Endothelial cell of umbilical vein (primary cell): ENCODE data around the gene CA6. TPM values are rescaled to one million over a fixed set of nuclear protein-coding genes. Genes with fewer than 3 reads are reported as not detected.

Source experiments
- BruUV-seq: library from RNA; stranded (reverse); fragments of 400-500 nt; replicated peaks from 2 replicates; lab custom pipeline; 2021; lab: Mats Ljungman, UMichigan
- CTCF ChIA-PET: fragments of 300-600, 350-600 bp; sonication (Branson Sonifier 250); formaldehyde crosslinking; loops from one replicate; lab custom pipeline; 2021; ENCODE audit warnings: antibody characterized with exemption, inconsistent platforms; lab: Charles Lee
- POLR2A ChIA-PET: fragments of 300-600, 350-600 bp; sonication (Branson Sonifier 250); formaldehyde crosslinking; loops from one replicate; lab custom pipeline; 2021; ENCODE audit warnings: antibody characterized with exemption, inconsistent platforms; lab: Charles Lee
- DNase-seq: peaks from one replicate; pipeline ENCODE4 v3.0.0-alpha.2; 2011; ENCODE audit warnings: low read depth, low spot score
- FAIRE-seq: peaks from 2 replicates; lab custom pipeline; 2011; peaks lifted over from hg19 to GRCh38; lab: Jason Lieb, UNC
- H2AFZ ChIP-seq: 2 replicates; pipeline ENCODE4 v1.6.0; 2012; ENCODE audit warnings: low read depth, low read length, control low read depth, inconsistent platforms
- H3K27ac ChIP-seq: 2 replicates; pipeline ENCODE4 v1.5.1; 2011; ENCODE audit warnings: low read depth, mild to moderate bottlenecking, control low read depth, low read length, moderate library complexity; ENCODE audit not compliant: insufficient read depth
- H3K27me3 ChIP-seq, 2 experiments: 2 replicates each; pipeline versions ENCODE4 v1.6.0 to v1.6.1; 2011; ENCODE audit warnings: low read length in 2 of 2, mixed read lengths in 1 of 2; ENCODE audit not compliant: control insufficient read depth in 2 of 2, insufficient read depth in 2 of 2
- H3K36me3 ChIP-seq, 2 experiments: 2 replicates in 1 of 2; 3 replicates in 1 of 2; pipeline ENCODE4 v1.5.1; 2011; ENCODE audit warnings: low read length in 2 of 2, mild to moderate bottlenecking in 1 of 2, moderate library complexity in 1 of 2; ENCODE audit not compliant: control insufficient read depth in 2 of 2, insufficient read depth in 2 of 2; ENCODE audit errors: extremely low read depth in 1 of 2
- H3K4me1 ChIP-seq: 3 replicates; pipeline ENCODE4 v1.5.1; 2011; ENCODE audit warnings: mild to moderate bottlenecking, low read length; ENCODE audit not compliant: control insufficient read depth, insufficient read depth; ENCODE audit errors: extremely low read depth
- H3K4me2 ChIP-seq: 2 replicates; pipeline ENCODE4 v1.6.1; 2011; ENCODE audit warnings: low read length, control low read depth, mixed read lengths; ENCODE audit not compliant: insufficient read depth
- H3K4me3 ChIP-seq, 3 experiments: fragments of 200-600 bp in 1 of 3; sonication (generic), shearing (Covaris generic) in 1 of 3; replicated peaks in 1 of 3; 2 replicates each; pipeline ENCODE4 v1.5.1; 2011 to 2016; ENCODE audit warnings: control low read depth in 3 of 3, low read length in 3 of 3, mild to moderate bottlenecking in 2 of 3, inconsistent platforms in 1 of 3, low read depth in 1 of 3, moderate library complexity in 1 of 3; ENCODE audit not compliant: insufficient read depth in 1 of 3
- H3K79me2 ChIP-seq: 2 replicates; pipeline ENCODE4 v1.6.0; 2012; ENCODE audit warnings: low read length, inconsistent platforms; ENCODE audit not compliant: control insufficient read depth, insufficient read depth
- H3K9ac ChIP-seq: replicated peaks from 2 replicates; pipeline ENCODE3; 2011; ENCODE audit warnings: low read length, control low read depth; ENCODE audit not compliant: insufficient read depth; ENCODE audit errors: extremely low read depth
- H3K9me1 ChIP-seq: replicated peaks from 3 replicates; pipeline ENCODE4 v1.6.0; 2011; ENCODE audit warnings: mild to moderate bottlenecking, low read length; ENCODE audit not compliant: control insufficient read depth, insufficient read depth; ENCODE audit errors: extremely low read depth
- H3K9me3 ChIP-seq: replicated peaks from 2 replicates; pipeline ENCODE4 v1.5.1; 2012; ENCODE audit warnings: low read length, inconsistent platforms; ENCODE audit not compliant: control insufficient read depth, insufficient read depth
- H4K20me1 ChIP-seq: replicated peaks from 2 replicates; pipeline ENCODE3; 2011; ENCODE audit warnings: mild to moderate bottlenecking, low read length; ENCODE audit not compliant: control insufficient read depth, insufficient read depth; ENCODE audit errors: extremely low read depth
- EZH2 ChIP-seq: IDR thresholded peaks from 2 replicates; pipeline ENCODE4 v1.6.1; 2012; ENCODE audit warnings: borderline replicate concordance, low read depth, mild to moderate bottlenecking, moderate library complexity, low read length, inconsistent platforms; ENCODE audit not compliant: severe bottlenecking
- JUN ChIP-seq: IDR thresholded peaks from 2 replicates; pipeline ENCODE4 v1.6.1; 2011; ENCODE audit warnings: borderline replicate concordance, low read depth; ENCODE audit not compliant: insufficient read length, insufficient read depth
- POLR2AphosphoS5 ChIP-seq: IDR thresholded peaks from 2 replicates; pipeline ENCODE4 v1.6.1; 2012; ENCODE audit warnings: low read depth, mild to moderate bottlenecking, control low read depth, low read length, moderate library complexity; ENCODE audit not compliant: insufficient read depth
- dilution Hi-C: fragments of 300-500 bp; cut with MboI; formaldehyde crosslinking; loops from one replicate; pipeline ENCODE4 v1.15.0; 2019; ENCODE audit warnings: low sequenced_read_pairs; ENCODE audit not compliant: extremely low pct_ligation_motif_present
- intact Hi-C: fragments of 100-400 bp; cut with micrococcal nuclease; formaldehyde crosslinking; loops from one replicate; pipeline ENCODE4 v1.10.0; 2022
- polyA plus RNA-seq, 4 experiments: library from polyadenylated mRNA; depleted of rRNA in 3 of 4; stranded (reverse) in 3 of 4; unstranded in 1 of 4; fragments of >200 nt; gene quantifications; 2 replicates each; pipeline versions ENCODE4 v1.2.1 to v1.2.3, GENCODE V29; 2011 to 2012; ENCODE audit warnings: missing spikeins in 1 of 4
- total RNA-seq: library from RNA; stranded (reverse); gene quantifications from 2 replicates; pipeline ENCODE4 v1.2.3, GENCODE V29; 2021
- TF ChIP-seq, protein P1 (sequence below), 2 donors: IDR thresholded peaks; 1 replicate in 1 of 2; 2 replicates in 1 of 2; pipeline ENCODE4 v1.5.1; 2011; ENCODE audit warnings: low read length in 2 of 2, mild to moderate bottlenecking in 2 of 2, moderate library complexity in 2 of 2, control low read depth in 1 of 2, inconsistent platforms in 1 of 2, low read depth in 1 of 2; ENCODE audit not compliant: insufficient read depth in 1 of 2; ENCODE audit errors: extremely low read depth in 1 of 2

Gene CA6
- total and polyA plus RNA-seq, 2 donors (not counting 3 experiments of a cell fraction or from before 2014, with no cell fraction given) = not detected

- Histone ChIP-seq H3K9me1 (no peaks in the 10 kb centered on the region), H3K4me2 (no peak overlapping the region), H3K4me1 (peaks cover 8% of the 10 kb centered on the region), H2AFZ (no peak overlapping the region), H3K4me3 (no peak overlapping the region), H3K9me3 (no peaks in the 10 kb centered on the region), H3K27me3 (no peaks in the 10 kb centered on the region), H4K20me1 (no peaks in the 10 kb centered on the region), H3K27ac (no peak overlapping the region), H3K36me3 (no peaks in the 10 kb centered on the region), H3K9ac (no peak overlapping the region), H3K79me2 (no peaks in the 10 kb centered on the region)
- CTCF ChIA-PET = interaction anchor here (1.5 to 3.1 kb wide), 2 partner anchors 13 to 55 kb away, joined by 4 to 17 read pairs; no protein-coding TSS in a partner anchor
- dilution Hi-C loops = no loop called here
- intact Hi-C loops = no loop called here
- BruUV-seq = no TSS peak
- FAIRE-seq = no peak
- no peak for TF ChIP-seq POLR2AphosphoS5
- TF ChIP-seq JUN = no peak
- POLR2A ChIA-PET = no interaction called here
- DNase-seq = no peak
Observed at GRCh38 chr1:8950309-8950708, 4.6 kb downstream of the CA6 start.

DNA sequence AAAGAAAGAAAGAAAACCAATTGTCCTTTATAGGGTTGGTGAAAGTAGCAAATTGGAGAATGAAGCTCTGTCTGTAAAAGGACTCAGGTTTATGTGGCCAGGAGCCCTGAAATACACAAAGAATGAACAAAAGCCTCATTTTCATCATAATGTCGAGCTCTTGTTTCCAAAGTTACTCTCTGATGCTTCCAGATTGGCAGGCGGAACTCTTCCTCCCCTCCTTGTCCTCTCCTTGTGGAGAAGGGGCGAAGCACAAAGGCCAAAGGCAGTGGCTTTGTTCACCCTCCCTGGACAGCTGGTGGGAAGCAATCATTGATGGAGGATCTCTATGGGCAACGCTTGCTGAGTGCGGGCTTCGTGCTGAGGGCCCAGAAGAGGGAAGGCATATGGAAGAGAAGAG lies 5.6 kb downstream of the CA6 start:
- FAIRE-seq (no peak), DNase-seq (no peak)
- Histone ChIP-seq H3K4me2 (no peak overlapping the region), H3K79me2 (no peaks in the 10 kb centered on the region), H2AFZ (no peak overlapping the region), H3K4me1 (peaks cover 8% of the 10 kb centered on the region), H3K36me3 (no peaks in the 10 kb centered on the region), H3K27me3 (no peaks in the 10 kb centered on the region), H4K20me1 (no peaks in the 10 kb centered on the region), H3K9me1 (no peaks in the 10 kb centered on the region), H3K4me3 (no peak overlapping the region), H3K9me3 (no peaks in the 10 kb centered on the region), H3K27ac (no peak overlapping the region), H3K9ac (no peak overlapping the region)
- dilution Hi-C loops (no loop called here), intact Hi-C loops (no loop called here)
- TF ChIP-seq, protein P1, sequence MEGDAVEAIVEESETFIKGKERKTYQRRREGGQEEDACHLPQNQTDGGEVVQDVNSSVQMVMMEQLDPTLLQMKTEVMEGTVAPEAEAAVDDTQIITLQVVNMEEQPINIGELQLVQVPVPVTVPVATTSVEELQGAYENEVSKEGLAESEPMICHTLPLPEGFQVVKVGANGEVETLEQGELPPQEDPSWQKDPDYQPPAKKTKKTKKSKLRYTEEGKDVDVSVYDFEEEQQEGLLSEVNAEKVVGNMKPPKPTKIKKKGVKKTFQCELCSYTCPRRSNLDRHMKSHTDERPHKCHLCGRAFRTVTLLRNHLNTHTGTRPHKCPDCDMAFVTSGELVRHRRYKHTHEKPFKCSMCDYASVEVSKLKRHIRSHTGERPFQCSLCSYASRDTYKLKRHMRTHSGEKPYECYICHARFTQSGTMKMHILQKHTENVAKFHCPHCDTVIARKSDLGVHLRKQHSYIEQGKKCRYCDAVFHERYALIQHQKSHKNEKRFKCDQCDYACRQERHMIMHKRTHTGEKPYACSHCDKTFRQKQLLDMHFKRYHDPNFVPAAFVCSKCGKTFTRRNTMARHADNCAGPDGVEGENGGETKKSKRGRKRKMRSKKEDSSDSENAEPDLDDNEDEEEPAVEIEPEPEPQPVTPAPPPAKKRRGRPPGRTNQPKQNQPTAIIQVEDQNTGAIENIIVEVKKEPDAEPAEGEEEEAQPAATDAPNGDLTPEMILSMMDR (IDR thresholded peaks at IDR 0.05; ENCODE audit: extremely low read depth in 1 of 2, insufficient read depth in 1 of 2, low read depth in 1 of 2, low read length in 2 of 2) = no peak
- no peak for TF ChIP-seq JUN
- TF ChIP-seq EZH2 = no peak
- ChIA-PET POLR2A (no interaction called here), CTCF (interaction anchor here (1.0 to 3.1 kb wide), 4 partner anchors 12 to 142 kb away, joined by 3 to 17 read pairs (median 6); no protein-coding TSS in a partner anchor)
- no TSS peak for BruUV-seq
